Measurements from ENCODE around the gene CYP27B1. TPM values are rescaled to one million over a fixed set of nuclear protein-coding genes. Genes with fewer than 3 reads are reported as not detected.

CYP27B1 gene
- total RNA-seq, 1 donor from 2014 or later: 1.1 TPM

DNA sequence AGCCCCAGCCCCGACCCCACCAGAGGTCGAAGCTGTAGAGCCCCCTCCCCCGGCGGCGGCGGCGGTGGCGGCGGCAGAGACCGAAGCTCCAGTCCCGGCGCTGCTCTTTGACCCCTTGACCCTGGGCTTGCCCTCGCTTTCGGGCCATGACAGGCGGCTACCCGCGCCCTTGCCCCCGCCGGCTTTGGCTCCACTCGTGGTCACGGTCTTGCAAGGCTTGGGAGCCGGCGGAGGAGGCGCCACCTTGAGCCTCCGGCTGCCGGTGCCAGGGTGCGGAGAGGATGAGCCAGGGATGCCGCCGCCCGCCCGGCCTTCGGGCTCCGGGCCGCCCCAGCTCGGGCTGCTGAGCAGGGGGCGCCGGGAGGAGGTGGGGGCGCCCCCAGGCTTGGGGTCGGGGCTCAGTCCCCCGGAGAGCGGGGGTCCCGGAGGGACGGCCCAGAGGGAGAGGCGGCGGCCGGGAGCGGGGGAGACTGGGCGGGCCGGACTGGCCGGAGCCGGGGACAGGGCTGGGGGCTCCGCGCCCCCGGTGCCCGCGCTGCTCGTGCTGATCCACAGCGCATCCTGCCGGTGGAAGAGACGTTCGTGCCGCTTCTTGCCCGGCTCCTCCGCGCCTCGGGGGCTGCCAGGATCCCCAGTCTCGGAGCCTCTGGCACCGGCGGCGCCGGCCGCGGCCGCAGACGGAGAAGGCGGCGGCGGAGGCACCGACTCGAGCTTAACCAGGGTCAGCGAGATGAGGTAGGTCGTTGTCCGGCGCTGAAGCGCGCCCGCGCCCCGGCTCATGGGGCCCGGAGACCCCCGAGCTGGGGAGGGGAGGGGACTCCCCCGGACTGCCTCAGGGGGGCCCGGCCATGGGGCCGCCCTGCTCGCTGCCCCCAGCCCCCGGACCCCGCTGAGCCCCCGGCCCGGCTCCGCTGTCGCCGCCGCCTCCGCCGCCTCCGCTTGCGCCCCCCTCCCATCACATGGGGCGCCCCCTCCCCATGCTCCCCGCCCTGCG lies 29.1 kb downstream of the CYP27B1 start:
- DNase-seq (ENCODE audit: extremely low read depth, low read depth, low spot score): no peak

DNA sequence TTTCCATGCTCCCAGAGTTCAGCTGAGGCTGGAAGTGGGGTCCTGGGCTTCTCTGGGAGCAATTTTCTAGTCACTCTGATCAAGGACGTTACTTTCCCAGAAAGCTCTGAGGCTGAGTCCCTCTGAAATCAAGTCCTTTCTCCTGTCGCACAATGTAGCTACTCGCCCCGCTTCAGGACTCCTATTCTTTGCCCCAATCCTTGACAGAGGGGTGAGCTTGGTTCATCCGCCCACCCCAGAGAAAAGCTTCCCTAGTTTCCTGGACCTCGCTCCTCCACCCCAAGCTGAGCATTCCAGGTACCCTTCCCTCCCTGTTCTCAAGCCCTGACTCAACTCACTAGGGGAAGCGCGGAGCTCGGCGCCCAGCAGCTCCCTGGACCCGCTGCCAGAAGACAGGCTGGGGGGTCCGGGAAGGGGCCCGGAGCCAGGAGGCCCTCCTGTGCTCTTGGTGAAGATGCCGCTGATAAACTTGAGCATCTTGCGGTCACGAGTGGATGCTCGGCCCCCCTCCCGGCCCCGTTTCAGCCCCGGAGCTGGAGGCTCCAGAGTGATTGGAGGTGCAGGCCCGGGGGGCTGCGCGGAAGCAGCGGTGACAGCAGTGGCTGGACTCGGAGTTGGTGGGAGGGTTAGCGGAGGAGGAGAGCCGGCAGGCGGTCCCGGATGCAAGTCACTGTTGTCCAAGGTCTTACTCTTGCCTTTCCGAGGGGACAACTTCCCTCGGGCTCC lies 30.0 kb downstream of the CYP27B1 start:
- DNase-seq (ENCODE audit: extremely low read depth, low read depth, low spot score): no peak

DNA sequence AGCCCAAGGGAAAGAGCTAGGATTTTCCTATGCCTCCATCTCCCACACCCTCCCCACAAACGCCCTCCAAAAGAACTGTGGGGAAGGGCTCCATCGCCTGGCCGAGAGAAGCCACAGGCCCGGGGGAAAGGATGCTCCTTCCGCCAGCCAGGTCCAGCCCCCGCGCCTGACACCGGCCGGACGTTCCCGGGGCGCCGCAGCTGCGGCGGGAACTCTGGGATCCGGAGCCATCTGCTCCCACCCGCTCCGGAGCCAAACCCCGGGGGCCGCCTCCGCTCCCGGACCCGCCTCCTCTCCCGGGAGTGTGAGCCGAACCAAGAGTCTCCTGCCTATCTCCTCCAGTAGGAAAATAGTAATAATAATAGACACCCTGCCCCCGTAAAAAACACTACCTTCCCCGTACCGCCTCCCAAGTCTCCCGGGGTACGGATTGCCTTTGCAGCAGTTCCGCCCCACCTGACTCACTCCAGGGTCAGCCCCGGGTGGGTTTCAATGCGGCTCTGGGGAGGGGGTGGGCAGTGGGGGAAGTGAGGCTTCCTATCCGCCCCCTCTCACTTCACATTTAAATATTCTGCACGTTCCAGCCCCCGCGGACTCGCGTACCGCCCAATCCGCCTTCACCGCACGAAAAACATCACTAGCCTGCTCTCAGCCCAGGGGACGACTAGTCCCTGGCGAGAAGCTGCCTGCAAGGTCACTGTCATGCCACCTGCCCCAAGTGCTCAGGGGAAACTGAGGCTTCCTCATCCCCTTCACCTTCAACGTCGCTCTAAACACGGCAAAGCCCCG lies 30.7 kb downstream of the CYP27B1 start:
- DNase-seq (ENCODE audit: extremely low read depth, low read depth, low spot score): no peak

DNA sequence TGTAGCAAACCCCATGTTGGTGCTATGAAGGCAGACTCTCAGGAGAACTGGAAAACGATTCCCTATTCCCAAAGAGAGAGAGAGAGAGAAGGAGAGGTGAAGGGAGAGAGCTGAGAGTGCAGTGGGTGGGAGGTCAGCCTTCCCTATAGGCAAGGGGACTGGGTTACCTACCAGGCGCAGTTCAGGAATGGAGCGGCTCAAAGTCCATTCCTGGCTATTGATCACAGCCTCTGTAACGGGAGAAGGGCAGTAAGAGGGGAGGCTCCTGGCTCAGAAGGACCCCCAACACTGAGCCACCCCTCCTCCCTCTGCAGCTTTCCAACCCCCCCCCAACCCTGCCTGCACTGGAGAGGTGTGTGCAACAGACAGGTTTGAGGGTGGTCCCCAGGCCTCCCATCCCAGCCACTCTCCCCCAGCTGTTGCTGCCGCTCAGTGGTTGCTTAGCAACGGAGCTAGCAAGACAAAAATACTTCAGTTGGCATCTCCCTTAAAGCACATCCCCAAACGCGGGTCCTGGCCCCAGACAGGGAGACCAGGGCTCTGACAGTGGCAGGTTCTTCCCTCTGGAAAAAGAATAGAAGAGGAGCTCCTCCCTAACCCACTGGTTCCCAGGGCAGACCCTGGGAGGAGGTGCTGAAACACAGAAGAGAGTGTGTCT lies 31.6 kb downstream of the CYP27B1 start:
- no peak for DNase-seq (ENCODE audit: extremely low read depth, low read depth, low spot score)

DNA sequence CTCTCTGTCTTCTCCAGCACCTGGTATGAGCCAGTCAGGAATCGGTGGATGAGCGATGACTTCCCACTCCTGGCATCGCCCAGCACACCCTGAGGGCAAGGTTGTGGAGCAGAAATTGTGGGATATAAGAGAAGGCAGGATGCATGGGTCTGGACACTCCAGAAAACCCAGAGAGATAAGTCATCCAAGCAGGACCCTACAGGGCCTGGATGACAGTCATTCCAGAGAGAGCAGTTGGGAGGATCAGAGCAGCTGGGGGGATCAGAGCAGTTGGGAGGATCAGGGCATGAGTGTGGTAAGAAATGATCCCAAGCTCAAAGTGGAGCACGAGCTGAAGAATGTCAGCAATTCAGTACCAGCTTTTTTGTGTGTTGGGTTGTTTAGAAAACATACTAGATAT lies 32.3 kb downstream of the CYP27B1 start:
- no peak for DNase-seq (ENCODE audit: extremely low read depth, low read depth, low spot score)

DNA sequence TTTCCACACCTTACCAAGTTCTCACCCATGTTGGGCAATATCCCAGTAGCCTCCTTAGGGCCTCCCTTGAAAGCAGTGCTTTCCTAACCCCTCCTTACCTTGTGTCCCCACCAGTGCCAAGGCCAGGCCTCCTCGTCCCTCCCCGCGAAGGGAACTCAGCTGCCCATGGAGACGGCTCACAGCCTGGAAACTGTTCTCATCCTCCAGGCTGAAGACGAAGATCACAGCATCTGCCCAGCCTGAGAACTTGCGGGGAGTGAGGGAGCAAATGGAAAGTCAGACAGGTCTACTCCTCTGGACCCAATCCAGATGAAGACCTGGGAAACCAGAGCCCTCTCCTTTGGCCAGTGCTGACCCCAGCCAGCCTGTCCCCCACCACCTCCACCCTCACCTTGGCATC lies 33.0 kb downstream of the CYP27B1 start:
- DNase-seq (ENCODE audit: extremely low read depth, low read depth, low spot score): no peak

DNA sequence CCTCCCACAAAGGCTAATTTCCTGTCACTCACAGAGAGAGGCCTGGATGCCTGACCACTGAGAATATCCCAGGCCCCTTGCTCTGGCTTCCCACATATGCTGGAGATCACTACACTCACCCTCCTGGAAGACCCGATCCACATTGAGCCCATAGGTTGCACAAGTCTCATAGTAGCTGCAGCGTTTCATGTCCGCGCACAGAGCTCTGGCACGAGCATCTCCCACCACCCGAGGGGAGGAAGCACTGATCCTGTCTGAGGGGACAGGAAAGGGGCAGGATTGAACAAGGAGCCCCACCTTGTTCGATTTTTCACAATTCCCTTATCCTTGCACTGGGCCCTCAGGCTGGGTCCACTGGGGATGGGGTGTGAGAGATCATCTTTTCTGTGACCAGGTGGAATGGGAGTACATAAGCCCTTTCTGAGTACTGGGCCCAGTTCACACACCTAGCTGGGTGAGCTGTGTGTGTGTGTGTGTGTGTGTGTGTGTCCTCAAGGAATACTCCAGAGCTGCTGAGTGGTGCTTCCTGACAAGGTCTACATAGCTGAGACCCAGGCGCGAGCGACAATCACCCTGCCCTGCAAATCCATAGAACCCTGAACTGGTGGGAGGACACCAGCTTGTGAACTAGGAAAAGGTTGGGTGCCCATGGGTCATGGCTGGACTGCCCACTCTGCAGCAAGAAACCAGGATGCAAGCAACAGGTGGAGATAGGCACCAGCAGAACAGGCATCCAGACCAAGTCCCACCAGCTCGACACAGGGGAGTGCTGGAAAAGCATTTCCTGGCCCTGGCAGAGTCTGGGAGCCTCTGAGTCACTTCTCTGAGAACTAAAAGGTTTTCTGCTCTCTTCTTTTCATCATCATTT lies 33.9 kb downstream of the CYP27B1 start:
- DNase-seq (ENCODE audit: extremely low read depth, low read depth, low spot score): no peak

DNA sequence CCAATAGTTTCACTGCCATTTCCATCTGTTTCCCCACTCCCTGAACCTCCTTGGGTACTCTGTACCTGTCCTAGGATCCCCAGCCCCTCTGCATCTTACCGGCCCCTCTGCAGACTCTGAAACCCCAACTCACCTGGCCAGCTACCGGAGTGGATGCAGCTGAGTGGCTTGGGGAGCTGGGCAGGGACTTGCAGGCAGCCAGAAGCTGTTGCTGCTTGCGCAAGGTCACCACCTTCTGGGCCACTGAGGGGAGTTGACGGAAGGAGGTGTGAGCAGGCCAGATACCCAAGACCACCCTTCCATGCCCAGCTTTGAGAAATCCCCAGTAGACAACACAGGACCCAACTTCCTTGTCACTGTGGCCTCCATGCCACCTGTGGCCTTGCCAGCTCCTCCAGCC lies 34.6 kb downstream of the CYP27B1 start:
- no peak for DNase-seq (ENCODE audit: extremely low read depth, low read depth, low spot score)

DNA sequence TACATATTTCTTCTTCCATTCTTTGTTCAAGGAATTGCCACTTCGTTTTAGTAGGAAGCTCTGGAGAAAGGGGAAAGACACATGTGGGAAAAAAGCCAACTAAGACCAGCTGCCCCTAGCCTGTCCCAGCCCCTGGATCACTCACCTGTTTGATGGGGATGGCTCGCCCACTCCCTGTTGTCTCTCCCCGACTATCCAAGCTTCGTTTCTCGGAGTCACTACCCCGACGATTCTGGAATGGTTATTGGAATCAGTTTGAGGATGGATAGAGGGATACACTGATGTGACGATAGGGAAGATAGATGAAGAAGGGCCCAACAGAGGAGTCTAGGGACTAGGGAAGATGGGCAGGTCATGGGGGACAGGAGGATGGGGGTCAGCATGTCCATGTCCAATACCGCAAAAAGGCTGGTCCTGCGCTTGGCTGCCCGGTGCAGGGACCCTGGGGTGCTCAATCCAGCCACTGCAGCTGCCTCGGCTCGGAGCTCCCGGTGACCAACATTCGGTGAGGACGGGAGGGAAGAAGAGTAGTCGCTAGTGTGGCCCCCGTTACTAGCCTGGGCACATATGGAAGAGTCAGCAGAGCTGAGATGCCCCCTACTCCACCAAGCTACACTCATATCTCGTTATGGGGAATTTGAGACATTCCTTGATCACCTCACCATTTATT lies 35.3 kb downstream of the CYP27B1 start:
- no peak for DNase-seq (ENCODE audit: extremely low read depth, low read depth, low spot score)

DNA sequence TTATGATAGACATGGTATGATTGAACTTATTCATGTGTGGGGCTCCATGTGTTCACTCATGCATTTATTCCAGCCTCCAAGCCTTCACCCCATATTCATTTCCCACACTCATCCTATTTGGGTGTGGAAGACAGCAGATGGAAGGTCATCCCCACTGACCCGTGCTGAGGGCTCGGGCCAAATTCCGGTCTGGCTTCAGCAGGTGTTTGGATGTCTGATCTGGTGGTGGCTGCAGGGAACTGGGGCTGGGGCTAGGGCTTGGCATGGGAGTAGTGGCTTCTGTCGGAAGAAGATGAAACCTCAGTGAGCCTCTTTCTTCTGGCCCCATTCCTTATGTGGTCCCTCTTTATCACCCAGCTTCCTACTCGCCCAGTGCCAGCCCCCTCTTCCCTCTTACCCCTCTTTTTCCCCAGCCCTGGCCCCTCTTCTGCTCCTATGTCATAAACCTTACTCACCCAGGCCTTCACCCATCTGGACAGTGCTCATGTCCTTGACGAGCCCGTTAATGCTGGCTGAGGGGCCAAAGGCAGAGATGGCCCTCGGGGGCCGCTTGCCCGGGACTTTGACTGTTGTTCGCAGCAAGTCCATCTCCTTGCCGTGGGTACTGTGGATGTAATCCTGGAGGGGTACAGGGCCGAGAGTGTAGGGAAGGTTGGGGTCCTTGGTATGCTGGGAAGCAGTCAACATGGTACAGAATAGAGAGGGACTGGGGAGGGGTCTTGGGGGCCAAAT lies 36.4 kb downstream of the CYP27B1 start:
- DNase-seq (ENCODE audit: extremely low read depth, low read depth, low spot score): no peak

DNA sequence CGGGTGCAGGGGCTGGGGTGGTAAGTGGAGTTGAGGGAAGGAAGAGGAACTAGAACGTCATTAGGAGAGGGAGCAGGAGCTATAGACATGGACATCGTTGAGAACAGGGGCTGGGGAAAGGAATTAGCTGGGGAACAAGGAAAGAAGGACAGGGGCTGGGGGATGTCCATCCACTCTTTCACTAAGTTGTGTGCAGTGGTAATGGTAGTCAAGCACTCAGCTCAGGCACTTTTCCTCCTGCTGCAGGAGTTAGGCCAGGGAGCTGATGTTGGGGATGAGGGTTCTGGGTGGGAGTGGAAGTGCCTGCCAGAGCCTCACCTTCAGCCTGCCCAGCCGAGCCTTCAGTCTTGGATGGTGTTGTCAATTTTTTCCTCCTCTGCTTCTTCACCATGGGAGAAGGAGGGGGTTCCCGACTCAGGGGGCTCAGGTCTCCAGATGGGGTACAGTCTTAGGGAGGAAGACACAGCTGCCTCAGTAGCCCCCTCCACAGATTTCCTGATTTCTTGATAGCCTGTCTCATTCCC lies 37.5 kb downstream of the CYP27B1 start:
- DNase-seq (ENCODE audit: extremely low read depth, low read depth, low spot score): no peak

DNA sequence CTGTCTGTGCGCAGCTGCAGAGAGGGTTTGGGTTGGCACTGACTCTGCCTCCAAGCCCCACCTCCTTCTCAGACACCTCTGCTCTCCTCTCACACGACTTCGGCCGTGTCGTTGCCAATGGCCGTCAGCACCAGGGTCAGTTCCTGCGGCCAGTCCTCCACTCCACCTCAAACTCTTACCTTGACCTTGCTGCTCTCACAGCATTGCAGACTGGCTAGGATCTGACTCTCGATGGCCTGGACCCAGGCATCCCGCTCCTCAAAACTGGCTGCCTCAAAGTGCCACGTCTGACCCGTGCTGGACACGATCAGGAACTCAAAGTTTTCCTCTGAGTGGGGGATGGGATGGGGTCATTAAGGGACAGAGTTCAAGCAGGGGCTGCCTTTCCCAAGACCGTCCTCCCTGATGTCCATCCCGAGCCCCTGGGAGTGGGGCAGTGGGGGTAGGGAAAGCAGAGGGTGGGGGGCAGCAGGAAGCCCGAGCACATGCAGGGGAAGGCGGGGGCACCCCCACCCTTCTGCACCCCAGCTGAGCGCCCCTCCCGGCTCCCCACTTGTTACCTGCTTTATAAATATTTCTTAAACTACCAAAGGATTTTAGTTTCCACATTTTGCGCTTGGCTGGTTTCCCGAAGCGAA lies 39.0 kb downstream of the CYP27B1 start:
- DNase-seq (ENCODE audit: extremely low read depth, low read depth, low spot score): no peak

DNA sequence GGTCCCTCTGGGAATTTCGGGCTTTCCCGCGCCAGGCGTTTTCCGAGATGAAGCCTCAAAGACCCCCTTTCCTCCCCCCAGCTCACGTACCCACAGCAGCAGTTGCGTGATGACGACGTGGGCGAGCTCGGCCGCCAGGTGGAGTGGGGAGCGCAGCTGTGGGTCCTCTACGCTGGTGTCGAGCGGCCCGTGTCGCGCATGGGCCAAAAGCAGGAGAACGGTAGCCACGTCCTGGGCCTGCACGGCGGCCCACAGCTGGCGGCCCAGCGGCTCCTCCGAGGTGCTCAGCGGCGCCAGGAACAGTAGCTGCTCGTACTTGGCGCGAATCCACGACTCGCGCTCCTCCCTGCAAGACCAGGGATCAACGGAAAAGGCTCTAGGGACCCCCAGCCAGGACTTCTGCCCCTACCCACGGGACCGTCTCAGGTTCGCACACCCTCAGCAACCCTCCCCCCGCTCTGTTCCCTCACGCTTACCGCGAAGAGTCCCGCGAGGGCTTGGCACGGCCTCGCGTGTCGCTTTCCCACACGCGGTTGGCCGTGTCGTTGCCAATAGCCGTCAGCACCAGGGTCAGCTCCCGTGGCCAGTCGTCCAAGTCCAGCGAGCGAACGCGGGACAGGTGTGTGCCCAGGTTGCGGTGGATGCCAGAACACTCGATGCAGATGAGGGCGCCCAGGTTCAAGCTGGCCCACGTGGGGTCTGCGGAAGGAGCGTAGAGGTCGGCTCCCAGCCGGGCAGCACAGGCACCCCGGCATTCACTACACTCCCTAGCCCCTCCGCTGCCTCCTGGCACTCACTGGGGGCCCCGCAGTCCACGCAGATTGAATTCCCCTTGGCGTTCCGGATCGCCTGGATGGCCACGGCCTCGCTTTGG lies 39.8 kb downstream of the CYP27B1 start:
- no peak for DNase-seq (ENCODE audit: extremely low read depth, low read depth, low spot score)

DNA sequence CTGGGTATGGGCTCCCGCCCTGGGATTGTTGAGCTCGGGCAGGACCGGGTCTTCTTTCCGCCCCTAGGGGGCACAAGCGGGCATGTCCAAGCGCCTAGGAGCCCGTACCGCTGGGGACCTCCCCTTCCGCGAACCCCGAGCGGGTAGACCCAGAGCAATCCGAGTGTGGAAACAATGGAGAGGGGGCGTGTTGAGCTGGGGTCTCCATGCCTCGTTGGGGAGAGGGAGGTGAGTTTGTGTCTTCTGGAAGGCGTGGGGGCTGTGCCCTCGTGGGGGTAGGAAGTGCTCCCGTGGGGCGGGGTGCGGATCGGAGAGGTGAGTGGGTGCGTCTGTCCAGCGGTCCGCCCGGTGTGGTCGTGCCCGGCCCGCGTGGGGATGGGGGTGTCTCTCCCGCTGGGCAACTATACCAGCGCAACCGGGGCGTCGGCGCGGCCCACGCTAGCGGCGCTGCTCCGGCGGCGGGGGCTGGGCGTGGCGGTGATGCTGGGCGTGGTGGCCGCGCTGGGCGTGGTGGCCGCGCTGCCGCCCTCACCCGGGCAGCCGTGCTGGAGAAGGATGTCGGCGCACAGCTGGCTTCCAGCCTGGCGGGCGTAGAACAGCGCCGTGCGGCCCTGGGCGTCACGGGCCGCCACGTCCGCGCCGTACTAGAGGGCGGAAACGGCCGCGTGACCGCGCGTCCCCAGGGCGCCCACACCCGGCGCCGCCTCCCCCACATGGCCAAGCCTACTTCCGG lies 40.6 kb downstream of the CYP27B1 start:
- DNase-seq (ENCODE audit: extremely low read depth, low read depth, low spot score): no peak

DNA sequence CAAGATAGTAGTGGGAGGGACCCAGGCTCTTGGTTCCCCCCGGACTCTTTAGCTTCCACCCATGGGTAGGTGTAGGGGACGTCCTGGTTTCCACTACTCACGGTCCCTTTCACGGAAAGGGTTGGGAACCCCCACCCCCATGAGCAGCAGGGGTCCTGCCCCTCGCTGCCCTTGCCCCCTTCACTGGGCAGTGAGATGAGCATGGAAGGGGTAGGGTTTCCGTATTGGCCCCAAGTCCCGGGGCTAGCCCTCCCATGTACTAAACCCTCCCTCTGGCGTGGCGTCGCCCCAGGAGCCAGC lies 41.1 kb downstream of the CYP27B1 start:
- no peak for DNase-seq (ENCODE audit: extremely low read depth, low read depth, low spot score)

All from glomerular endothelial cell (primary cell).